ENCODE results near the gene ELF1.
"Not testable (repeated sequence)": the region's sequence is repeated elsewhere in the genome, so short reads cannot be mapped to it uniquely, and the experiment has no call there.

Gene ELF1

DNA sequence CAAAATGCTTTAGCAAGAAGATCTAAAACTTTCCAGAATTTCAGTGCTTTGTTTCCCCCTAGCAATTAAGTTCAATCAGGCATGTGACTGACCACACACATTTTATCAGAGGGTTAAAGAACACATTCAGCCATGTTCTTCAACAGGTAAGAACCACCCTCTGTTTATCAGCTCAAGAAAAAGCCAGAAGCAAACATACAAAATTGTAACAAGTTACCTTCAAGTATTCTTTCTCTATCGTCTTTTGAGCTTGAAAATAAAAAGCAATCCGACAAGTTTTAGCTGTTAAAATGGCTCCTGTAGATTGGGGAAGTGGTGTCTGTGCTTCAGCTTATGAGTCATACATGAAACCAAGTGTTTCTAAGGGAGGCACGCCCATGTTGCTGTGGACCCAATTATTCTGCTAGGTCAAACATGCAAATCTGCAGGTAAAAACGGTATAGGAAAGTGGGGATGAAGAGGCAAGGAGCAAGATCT is at the start of gene ELF1:
Gene ELF1, minus strand, starts transcription at position 306 of the 477 bp plus-strand sequence. CDS start 37,262 bp downstream, outside the sequence.
- DNase-seq = peak; percentile 11

DNA sequence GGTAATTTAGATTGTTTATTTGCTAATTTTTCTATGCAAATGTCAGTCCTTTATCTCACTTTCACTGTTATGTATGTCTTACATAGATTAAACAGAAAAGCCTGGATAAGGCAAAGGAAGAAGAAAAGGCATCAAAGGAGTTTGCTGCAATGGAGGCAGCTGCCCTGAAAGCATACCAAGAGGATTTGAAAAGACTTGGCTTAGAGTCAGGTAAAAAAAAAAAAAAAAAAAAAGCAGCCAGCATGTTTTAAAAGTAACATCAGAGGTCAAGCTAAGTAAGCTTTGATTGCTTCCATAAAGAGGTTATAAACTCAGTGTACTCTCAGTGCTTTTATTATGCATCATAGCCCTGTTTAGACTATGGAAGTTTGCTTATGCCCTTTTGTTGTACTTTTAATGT is 46.0 kb upstream of the ELF1 start:
- DNase-seq = no peak

DNA sequence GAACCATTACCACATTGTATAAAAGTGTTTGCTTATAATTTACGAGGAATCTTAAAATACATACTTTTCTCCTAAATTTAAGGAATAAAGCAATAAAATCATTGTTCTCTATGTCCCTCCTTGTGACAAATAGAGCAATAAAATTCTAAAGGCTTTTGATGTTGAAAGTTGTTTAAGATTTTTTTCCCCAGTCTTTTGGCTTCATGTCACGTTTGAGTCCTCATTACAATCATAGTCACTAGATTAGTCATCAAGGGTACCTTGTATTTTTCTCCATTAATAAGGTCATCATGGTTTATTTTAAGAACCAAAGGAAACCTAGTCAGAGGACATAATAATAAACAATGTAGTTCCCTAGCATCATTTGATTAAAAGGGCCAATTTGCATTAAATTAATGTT is 45.4 kb upstream of the ELF1 start:
- DNase-seq = no peak

DNA sequence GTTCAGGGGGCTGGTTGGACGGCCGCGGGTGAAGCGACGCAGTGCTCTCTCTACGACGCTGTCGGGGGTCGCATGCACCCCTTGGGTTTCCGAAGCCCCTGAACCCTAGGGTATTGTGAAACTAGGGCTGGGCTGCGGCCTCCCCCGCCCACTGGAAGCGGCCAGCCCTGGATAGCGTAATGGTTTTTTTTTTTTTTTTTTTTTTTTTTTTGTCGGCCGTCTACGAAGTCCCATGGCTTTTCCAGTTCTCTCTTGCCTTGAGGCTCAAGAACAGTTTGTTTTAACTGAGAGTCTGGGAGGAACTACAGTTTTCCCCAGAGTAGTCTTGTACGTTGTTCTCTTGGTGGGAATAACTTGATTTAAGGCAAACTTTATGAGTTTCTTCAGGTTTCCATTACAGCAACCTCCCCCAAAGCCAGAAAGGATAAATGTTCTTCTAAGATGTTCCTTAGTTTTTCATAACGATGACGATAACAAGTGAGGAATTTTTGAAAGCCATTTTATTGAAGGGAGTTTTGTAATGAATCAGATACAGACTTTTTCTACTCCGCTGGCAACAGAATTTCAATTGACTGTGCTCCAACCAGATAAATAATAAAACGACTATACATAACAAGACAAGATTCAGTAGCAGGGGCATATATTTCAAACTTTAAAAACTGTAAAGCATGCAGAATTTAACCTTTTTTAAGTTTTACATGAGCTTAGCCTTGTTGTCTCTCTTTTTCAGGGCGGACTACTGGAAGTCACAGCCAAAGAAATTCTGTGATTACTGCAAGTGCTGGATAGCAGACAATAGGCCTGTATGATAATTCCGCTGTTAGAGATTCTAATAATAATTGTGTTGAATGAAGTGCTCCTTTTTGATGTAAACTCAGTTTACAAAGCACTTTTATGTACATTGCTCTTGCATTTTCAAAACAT is 43.1 kb upstream of the ELF1 start:
- DNase-seq = no peak

DNA sequence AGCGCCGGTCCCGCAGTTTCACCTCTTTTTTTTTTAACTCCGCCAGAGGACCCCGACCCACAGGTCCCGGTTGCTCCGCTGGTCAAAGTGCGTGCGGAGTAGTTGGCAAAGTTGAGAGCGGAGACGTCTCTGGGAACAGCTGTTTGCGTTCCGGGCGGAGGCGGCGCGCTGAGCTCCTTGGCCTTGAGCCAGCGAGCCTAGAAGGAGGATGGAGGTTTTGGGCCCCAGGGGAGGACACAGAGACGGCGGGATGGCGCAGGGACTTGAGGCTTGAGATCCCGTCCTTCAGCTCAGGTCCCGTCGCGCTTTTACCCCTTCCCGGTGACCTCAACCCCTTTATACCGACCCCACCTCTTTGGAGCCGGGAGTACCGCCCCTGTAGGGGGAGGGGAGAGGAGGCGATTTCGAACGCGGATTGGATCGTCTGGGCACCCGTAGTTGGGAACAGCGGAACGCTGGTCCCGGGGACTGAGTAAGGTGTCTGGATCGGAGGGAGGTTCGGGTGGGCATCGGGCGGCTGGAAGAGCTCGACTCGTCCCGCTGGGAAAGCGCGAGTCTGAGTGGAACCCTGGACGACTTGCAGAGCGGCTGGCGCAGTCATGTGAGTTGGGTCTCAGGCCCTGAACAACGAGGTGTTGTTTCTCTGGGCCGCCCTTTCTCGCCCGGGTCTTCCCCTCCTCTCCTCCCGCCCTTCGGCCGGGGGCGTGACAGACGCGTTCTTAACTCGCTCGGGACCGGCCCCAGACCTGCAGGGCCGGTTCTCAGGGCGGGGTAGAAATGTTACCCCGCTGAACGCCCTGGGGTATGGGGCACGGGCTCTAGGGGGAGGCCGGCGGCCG is 42.2 kb upstream of the ELF1 start, which contains the start of gene WBP4:
Gene WBP4, plus strand, starts transcription at position 435 of the 839 bp plus-strand sequence. Its CDS starts 165 bp downstream, at position 600.
- peak; percentile 48 for DNase-seq

DNA sequence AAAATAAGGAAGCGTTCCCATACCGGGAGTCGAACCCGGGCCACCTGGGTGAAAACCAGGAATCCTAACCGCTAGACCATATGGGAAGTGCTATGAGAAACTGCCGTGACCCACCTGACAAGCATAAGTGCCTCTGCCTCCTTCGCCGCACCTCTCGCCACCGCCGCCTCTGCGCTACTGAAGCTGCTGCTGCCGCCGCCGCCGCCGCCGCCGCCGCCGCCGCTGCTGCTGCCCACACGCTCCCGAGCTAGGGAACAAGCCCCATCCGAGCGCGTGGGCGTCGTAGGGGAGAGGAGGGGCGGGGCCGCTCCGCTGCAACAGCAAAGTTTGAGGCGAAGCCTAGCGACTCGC is 41.6 kb upstream of the ELF1 start:
- DNase-seq = no peak

DNA sequence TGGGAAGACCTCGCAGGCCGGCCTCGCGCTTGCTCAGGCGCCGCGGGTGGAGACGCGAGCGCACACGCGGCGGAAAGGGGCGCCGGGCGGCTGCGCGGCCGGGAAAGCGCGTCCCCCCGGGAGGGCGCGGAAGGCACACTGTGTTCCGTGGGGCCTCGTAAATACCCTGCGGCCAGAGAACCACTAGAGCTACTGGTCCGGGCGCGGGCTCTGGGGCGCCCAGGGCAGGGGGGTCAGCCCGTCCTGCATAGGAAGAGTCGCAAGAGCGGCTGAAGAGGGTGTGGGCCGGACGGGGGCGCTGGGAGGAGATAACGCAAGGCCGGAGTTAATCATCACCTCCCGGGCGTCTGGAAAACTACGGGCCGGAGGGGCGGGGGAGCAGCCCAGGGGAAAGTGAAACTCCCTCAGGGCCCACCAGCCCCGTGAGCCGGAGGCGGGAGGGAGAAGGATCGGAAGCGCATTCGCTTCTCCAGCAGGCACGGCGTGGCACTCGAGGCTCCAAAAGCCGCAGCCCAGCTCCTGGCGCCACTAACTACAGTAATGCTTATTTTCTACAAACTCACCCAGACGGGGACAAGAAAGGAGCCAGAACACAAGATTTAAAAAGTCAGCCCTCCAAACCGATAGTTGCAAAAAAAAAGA is 41.1 kb upstream of the ELF1 start:
- peak; percentile 4 for DNase-seq

DNA sequence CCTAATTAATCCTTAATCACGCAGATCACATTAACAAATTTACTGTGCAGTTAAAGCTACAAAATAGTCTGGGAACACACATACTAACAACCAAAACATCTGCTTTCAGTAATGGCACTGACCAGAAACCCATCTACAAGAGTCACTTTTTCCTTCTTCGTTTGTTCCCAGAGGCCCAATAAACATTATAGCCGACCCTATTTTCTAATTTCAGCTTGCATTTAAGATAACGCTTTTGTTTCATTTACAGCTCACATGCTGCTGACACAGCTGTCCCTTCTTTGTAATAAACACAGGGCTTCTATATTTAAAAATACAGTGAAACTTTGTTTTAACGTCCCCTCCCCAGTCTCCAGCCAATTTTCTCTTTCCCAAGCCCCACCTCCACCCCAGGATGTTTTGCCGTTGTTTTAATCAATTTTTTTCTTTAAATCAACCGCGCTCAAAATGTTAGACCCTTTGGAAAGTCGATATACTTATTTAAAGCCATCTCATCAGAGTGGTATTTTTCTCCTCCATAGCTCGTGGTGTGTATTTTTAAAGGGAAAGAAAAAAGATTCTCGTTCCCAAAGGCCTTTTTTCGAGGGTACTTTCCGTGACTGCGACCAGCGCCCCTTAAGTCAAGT is 40.5 kb upstream of the ELF1 start:
- DNase-seq = no peak

DNA sequence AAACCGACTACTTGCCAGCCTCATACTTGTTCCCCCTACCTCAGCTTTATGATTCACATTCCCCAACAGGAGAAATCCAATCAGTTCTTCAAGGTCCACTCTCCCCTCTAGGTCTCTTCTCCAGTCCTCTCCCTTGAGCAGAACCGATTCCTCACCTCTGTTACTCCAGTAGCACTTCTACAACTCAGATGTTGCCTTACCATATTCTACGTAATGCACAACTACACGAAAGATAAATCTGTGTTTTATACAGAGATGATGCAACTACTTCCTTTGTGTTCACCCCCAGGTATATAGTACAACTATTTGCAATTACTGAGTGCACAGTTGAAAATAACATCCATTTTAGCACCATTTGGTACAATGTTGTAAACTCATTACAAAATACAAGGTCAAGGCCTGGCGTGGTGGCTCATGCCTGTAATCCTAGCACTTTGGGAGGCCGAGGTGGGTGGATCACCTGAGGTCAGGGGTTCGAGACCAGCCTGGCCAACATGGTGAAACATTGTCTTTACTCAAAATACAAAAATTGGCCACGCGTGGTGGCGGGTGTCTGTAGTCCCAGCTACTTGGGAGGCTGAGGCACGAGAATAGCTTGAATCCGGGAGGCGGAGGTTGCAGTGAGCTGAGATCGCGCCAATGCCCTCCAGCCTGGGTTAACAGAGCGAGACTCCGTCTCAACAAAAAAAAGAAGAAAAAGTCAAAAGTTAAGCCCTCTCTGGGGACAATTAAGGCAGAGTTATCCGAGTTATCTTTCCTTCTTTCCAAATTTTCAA is 39.4 kb upstream of the ELF1 start:
- DNase-seq = no peak

DNA sequence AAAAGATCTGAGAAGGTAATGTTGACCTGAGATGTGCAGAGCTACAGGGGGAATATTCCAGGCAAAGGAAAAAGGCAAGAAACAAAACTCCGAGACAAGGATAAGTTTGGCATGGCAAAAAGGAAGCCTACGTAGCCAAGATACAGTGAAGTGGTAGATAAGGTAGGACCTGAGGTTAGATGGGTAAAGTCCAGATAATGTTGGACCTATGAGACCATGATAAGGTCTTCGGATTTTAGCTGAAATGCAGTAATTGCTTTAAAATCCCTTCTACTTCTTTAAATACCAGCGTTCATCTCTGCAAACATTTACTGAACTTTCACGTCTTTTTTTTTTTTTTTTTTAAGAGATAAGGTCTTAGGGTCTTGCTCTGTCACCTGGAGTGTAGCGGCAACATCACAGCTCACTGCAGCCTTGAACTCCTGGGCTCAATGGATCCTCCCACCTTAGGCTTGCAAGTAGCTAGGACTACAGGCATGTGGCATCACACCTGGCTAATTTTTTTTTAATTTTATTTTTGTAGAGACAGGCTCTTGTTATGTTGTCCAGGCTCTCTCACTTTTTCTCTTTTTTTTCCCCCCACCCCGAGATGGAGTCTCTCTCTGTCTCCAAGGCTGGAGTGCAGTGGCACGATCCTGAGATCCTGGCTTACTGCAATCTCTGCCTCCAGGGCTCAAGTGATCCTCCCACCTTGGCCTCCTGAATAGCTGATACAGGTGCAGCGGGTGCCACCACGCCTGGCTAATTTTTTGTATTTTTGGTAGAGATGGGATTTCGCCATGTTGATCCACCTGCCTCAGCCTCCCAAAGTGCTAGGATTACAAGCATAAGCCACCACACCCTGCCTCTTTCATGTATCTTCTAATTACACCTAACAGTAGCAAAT is 38.0 kb upstream of the ELF1 start:
- no peak for DNase-seq

DNA sequence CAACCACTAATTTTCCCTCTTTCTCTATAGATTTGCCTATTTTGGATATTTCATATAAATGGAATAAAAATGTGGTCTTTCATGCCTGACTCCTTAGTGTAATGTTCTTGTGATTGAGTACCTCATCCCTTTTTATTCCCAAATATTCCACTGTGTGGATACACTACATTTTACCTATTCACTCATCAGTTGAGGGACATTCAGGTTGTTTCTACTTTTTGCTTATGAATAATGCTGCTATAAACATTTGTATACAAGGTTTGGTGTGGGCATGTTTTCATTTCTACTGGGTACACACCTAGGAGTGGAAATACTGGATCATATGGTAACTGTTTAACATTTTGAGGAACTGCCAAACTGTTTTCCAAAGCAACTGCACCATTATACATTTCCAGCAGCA is 37.1 kb upstream of the ELF1 start:
- no peak for DNase-seq

DNA sequence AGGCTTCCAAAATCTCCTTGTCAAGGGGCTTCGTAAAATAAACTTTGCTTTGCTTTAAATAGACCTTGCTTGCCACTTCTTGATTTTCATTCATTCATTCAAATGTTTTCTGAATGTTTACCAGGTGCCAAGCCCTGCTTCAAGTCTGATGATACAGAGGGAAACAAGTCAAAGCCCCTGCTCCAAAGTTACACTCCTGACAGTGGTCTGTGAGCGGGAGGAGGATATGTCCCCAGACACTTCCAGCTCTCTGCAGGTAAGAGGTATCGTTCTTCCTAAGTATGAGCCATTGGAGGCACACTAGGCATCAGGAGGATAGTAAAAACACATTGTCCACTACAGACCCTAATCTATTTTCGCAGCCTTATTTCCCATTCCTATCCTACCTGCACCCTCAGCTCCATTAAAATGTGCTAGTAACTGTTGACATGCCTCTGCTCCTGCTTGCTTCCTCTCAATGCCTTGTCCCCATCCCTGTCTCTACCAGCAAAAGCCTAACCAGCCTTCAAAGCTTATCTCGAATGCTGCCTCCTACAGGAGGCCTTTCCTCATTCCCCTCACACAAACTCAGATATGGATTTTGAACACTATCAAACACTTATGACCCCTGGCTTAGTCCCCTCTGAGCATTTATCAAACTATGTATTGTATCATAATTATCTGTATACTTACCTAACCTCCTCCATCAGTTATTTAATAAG is 36.0 kb upstream of the ELF1 start:
- no peak for DNase-seq

DNA sequence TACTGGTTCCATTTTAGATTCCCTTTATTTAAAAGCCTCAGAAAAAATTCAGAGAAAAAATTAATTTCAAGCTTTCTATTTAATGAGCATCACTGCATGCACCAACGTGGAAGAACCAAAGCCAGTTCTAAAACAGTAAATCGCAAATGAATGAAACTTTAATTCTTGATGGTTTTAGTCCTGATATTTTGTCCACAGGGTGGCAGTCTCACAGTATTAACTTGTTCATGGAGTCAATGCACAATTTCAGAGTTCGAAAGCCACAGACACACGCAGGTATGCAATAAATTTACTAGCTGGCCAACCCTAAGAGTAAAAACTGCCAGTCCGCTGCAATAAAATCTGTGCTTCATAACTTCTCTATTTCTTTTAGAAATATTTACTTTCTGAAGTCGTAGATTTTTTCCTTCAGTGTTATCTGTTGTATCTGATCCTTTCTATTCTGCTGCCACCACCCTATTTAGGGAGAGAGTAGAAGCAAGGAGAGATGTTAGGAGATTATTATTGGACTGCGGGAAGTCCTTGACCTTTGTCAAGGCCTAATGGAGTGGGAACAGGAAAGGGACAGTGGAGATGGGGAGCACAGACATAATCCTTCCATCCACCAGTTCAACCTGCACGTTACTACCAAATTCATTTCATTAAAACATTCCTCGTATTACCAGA is 35.2 kb upstream of the ELF1 start:
- DNase-seq = no peak

DNA sequence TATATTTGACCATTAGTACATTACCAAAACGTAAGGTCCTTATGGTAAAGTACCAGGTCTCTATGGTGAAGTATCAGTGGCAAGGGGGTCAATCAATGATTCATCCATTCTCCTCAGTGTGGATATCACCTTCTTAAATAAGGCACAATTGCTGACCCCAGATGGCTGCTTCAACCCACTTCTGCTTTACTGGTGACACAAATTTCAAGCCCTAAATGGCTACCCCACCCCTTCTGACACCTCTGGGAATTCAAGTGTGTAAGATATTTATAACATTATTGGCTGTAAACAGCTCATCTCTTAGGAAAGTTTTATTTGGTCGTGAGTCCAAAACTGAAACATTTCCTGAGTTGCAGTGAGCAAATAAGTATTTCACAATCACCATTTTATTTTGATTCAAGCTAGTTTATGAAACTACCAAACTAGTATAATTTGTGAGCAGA is 34.3 kb upstream of the ELF1 start:
- no peak for DNase-seq

DNA sequence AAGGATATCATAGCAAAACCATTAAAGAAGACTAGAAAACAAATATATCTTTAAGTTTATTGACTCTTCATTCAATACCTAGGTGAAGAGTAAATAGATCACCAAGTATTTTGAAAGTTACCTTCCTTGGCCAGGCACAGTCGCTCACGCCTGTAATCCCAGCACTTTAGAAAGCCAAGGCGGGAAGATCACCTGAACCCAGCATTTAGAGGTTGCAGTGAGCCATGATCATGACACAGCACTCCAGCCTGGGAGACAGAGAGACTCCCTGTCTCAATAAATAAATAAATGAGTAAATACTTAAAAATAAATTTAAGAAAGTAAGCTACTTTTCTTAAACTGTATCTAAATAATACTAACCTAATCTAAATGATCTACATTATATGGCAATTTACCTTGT is 33.3 kb upstream of the ELF1 start:
- no peak for DNase-seq

DNA sequence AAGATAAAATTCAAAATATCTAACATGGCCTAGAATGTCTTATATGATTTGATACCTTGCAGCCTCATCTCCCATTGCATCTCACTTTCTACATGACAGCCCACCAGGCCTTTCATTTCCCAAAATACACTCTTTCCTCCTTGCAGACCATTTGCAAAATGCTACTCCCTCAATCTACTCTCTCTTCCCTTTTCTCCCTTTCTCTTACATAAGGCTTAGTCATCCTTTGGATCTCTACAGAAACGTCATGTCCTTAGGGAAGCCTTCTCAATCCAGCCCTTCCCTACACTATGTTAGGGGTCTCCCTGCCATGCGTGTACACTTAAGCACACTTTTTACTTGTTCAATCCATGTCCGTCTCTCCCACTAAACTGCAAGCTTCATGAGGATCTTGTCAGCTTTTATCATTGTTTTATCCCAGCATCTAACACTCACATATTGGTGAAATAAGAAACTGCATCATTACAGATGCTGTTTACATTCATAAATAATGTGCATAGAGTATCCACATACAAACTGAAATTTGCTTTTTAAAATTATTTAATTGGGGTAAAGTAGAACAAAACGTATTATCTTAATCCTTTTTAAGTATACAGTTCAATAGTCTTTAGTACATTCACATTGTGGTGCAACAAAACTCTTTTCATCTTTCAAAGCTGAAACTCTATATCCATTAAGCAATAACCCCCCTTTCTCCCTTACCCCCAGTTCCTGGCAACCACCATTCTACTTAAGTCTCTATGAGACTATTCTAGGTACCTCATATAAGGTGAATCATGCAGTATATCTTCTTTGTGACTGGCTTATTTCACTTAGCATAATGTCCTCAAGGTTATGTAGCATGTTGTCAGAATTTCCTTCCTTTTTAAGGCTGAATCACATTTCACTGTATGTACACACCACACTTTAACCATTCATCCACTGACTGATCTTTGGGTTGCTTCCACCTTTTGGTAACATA is 30.6 kb upstream of the ELF1 start:
- DNase-seq = no peak

DNA sequence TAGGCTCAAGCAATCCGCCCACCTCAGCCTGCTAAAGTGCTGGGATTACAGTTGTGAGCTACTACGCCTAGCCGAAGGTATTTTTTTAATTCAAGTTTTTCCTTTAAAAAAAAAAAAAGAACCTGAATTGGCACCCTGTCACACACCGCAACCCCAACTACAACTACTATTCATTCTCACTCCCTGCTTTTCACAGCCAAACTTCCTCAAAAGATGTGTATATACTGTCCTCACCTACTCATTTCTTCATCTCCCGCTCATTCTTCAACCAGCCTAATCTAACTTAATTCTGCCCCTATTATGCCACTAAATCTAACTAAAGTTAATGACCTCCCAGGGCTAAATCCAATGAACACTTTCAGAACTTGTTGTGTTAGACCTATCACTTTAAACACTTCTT is 29.5 kb upstream of the ELF1 start:
- no peak for DNase-seq

DNA sequence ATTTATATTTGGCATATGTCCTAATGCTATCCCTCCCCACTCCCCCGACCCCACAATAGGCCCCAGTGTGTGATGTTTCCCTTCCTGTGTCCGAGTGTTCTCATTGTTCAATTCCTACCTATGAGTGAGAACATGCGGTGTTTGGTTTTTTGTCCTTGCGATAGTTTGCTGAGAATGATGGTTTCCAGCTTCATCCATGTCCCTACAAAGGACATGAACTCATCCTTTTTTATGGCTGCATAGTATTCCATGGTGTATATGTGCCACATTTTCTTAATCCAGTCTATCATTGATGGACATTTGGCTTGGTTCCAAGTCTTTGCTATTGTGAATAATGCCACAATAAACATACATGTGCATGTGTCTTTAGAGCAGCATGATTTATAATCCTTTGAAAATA is 23.3 kb upstream of the ELF1 start:
- not testable (repeated sequence) for DNase-seq

Data from NCI-H510A treated with DMSO at 0.1 percent for 48 hours (cell line).